Endodermal cell (in vitro differentiated cells): ENCODE measurements around the gene ZNF668. TPM values are rescaled to one million over a fixed set of nuclear protein-coding genes. Genes with fewer than 3 reads are reported as not detected.
A peak's percentile ranks its signal among the peaks of the same experiment; 100 is the strongest.

Source experiments
- DNase-seq: peaks from one replicate; pipeline ENCODE4 v3.0.0-alpha.2; 2017
- H3K27ac ChIP-seq: 2 replicates; pipeline ENCODE4 v1.5.1; 2013; ENCODE audit warnings: mild to moderate bottlenecking, low read depth, low read length, moderate library complexity
- H3K27me3 ChIP-seq: 2 replicates; pipeline ENCODE4 v1.6.1; 2013; ENCODE audit warnings: mild to moderate bottlenecking, low read length, moderate library complexity; ENCODE audit not compliant: insufficient read depth, control insufficient read depth, poor library complexity, severe bottlenecking
- H3K36me3 ChIP-seq: 2 replicates; pipeline ENCODE4 v1.7.0; 2013; ENCODE audit warnings: mild to moderate bottlenecking, low read length, moderate library complexity; ENCODE audit not compliant: control insufficient read depth, insufficient read depth
- H3K4me1 ChIP-seq: one replicate; pipeline ENCODE4 v1.7.0; 2013; ENCODE audit warnings: low read length; ENCODE audit not compliant: control insufficient read depth, insufficient read depth
- H3K4me3 ChIP-seq: 2 replicates; pipeline ENCODE4 v1.5.1; 2013; ENCODE audit warnings: mild to moderate bottlenecking, low read length, moderate library complexity
- H3K9ac ChIP-seq: 2 replicates; pipeline ENCODE4 v1.6.1; 2013; ENCODE audit warnings: mild to moderate bottlenecking, low read length, moderate library complexity; ENCODE audit not compliant: poor library complexity, severe bottlenecking; ENCODE audit errors: extremely low read depth
- H3K9me3 ChIP-seq: 2 replicates; pipeline ENCODE4 v1.6.1; 2013; ENCODE audit warnings: mild to moderate bottlenecking, low read length, moderate library complexity; ENCODE audit not compliant: control insufficient read depth
- H3K27ac Mint-ChIP-seq: 2 replicates; pipeline ENCODE4 v1.8.0; 2020; ENCODE audit warnings: mixed read lengths
- H3K27me3 Mint-ChIP-seq: 2 replicates; pipeline ENCODE4 v1.8.0; 2021; ENCODE audit warnings: mild to moderate bottlenecking, mixed read lengths; ENCODE audit not compliant: insufficient read depth
- H3K36me3 Mint-ChIP-seq: 2 replicates; pipeline ENCODE4 v1.8.0; 2020; ENCODE audit warnings: low read depth, mixed read lengths
- H3K4me1 Mint-ChIP-seq: 2 replicates; pipeline ENCODE4 v1.8.0; 2020; ENCODE audit warnings: mixed read lengths
- H3K4me3 Mint-ChIP-seq: 2 replicates; pipeline ENCODE4 v1.8.0; 2020; ENCODE audit warnings: mild to moderate bottlenecking, moderate library complexity, mixed read lengths
- H3K9me3 Mint-ChIP-seq: 2 replicates; pipeline ENCODE4 v1.8.0; 2020; ENCODE audit warnings: mild to moderate bottlenecking, mixed read lengths
- WGBS, 2 experiments: methylation state at CpG; one replicate each; pipeline versions ENCODE4 v1.1.5 to v1.1.7; 2013; ENCODE audit warnings: missing lambda C conversion rate in 2 of 2, mixed read lengths in 1 of 2; ENCODE audit not compliant: insufficient coverage in 1 of 2, insufficient read length in 1 of 2; 5-methylcytosine and 5-hydroxymethylcytosine counted together
- total RNA-seq, 2 donors: library from RNA; stranded (reverse); fragmentation: NEBNext Ultra II Directional in 1 of 2; extraction: Animal tissue kit (Norgen Biotek cat#: 25700) in 1 of 2; gene quantifications; 2 replicates in 1 of 2; 3 replicates in 1 of 2; pipeline ENCODE4 v1.2.1, GENCODE V29; 2021
- TF ChIP-seq, protein P1 (sequence below): fragments of 200-600 bp; sonication (generic); conservative IDR thresholded peaks from 2 replicates; pipeline ENCODE4 v1.5.0; 2021; ENCODE audit warnings: antibody characterized with exemption, mild to moderate bottlenecking

Gene ZNF668
- total RNA-seq, 2 donors from 2014 or later: 11.2 to 12.6 TPM

- TF ChIP-seq, protein P1, sequence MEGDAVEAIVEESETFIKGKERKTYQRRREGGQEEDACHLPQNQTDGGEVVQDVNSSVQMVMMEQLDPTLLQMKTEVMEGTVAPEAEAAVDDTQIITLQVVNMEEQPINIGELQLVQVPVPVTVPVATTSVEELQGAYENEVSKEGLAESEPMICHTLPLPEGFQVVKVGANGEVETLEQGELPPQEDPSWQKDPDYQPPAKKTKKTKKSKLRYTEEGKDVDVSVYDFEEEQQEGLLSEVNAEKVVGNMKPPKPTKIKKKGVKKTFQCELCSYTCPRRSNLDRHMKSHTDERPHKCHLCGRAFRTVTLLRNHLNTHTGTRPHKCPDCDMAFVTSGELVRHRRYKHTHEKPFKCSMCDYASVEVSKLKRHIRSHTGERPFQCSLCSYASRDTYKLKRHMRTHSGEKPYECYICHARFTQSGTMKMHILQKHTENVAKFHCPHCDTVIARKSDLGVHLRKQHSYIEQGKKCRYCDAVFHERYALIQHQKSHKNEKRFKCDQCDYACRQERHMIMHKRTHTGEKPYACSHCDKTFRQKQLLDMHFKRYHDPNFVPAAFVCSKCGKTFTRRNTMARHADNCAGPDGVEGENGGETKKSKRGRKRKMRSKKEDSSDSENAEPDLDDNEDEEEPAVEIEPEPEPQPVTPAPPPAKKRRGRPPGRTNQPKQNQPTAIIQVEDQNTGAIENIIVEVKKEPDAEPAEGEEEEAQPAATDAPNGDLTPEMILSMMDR: no peak
- peaks cover 17% of the 10 kb centered on the region for H3K4me1 Mint-ChIP-seq
- H3K4me3 ChIP-seq: peak overlapping the region; percentile 94
- peak overlapping the region; percentile 87 for H3K27ac ChIP-seq
- peak overlapping the region; percentile 90 for H3K4me3 Mint-ChIP-seq
- no peaks in the 10 kb centered on the region for H3K9me3 Mint-ChIP-seq
- H3K27me3 Mint-ChIP-seq: no peaks in the 10 kb centered on the region
- peak; percentile 63 for DNase-seq
- 0 to 1% methylated on average over 12 to 27 of the region's 27 CpGs for WGBS, 2 experiments
- H3K27me3 ChIP-seq: no peaks in the 10 kb centered on the region
- peaks cover 12% of the 10 kb centered on the region for H3K36me3 Mint-ChIP-seq
- H3K9ac ChIP-seq: peak overlapping the region; percentile 93
- H3K9me3 ChIP-seq: no peaks in the 10 kb centered on the region
- H3K36me3 ChIP-seq: peaks cover 14% of the 10 kb centered on the region
- no peaks in the 10 kb centered on the region for H3K4me1 ChIP-seq
- H3K27ac Mint-ChIP-seq: peak overlapping the region; percentile 95
These were observed 1.4 kb downstream of the ZNF668 start for GRCh38 chr16:31072540-31073141.

GRCh38 chr16:31071861-31072260 is 2.2 kb downstream of the ZNF668 start:
- H3K9me3 ChIP-seq: no peaks in the 10 kb centered on the region
- H3K27ac ChIP-seq: no peak overlapping the region
- TF ChIP-seq, protein P1: no peak
- H3K4me3 Mint-ChIP-seq: peak overlapping the region; percentile 90
- DNase-seq: no peak
- peak overlapping the region; percentile 95 for H3K27ac Mint-ChIP-seq
- H3K9me3 Mint-ChIP-seq: no peaks in the 10 kb centered on the region
- peak overlapping the region; percentile 93 for H3K9ac ChIP-seq
- no peaks in the 10 kb centered on the region for H3K27me3 Mint-ChIP-seq
- H3K4me3 ChIP-seq: peak overlapping the region; percentile 94
- H3K4me1 Mint-ChIP-seq: peaks cover 17% of the 10 kb centered on the region
- peaks cover 7% of the 10 kb centered on the region for H3K36me3 ChIP-seq
- 83 to 93% methylated on average over 3 to 4 of the region's 4 CpGs for WGBS, 2 experiments
- H3K27me3 ChIP-seq: peaks cover 6% of the 10 kb centered on the region
- H3K4me1 ChIP-seq: no peaks in the 10 kb centered on the region
- H3K36me3 Mint-ChIP-seq: peaks cover 7% of the 10 kb centered on the region

- TF ChIP-seq, protein P1: no peak
- no peak overlapping the region for H3K4me3 ChIP-seq
- Mint-ChIP-seq H3K36me3 (peaks cover 28% of the 10 kb centered on the region), H3K9me3 (no peaks in the 10 kb centered on the region), H3K4me3 (no peak overlapping the region), H3K27ac (no peak overlapping the region), H3K4me1 (peaks cover 11% of the 10 kb centered on the region), H3K27me3 (peaks cover 6% of the 10 kb centered on the region)
- H3K9me3 ChIP-seq: no peaks in the 10 kb centered on the region
- peaks cover 18% of the 10 kb centered on the region for H3K36me3 ChIP-seq
- WGBS, 2 experiments: 98% methylated on average over 3 of the region's 3 CpGs; no CpG with 5 or more reads in 1 of the 2 experiments
- peaks cover 5% of the 10 kb centered on the region for H3K4me1 ChIP-seq
- DNase-seq: no peak
- no peak overlapping the region for H3K9ac ChIP-seq
- no peak overlapping the region for H3K27ac ChIP-seq
- peaks cover 9% of the 10 kb centered on the region for H3K27me3 ChIP-seq
These were observed 6.7 kb downstream of the ZNF668 start for GRCh38 chr16:31067342-31067741.
